Fibroblast of villous mesenchyme (primary cell): ENCODE results near the gene ARFRP1. TPM values are rescaled to one million over a fixed set of nuclear protein-coding genes. Genes with fewer than 3 reads are reported as not detected.
"Not testable (repeated sequence)": the region's sequence is repeated elsewhere in the genome, so short reads cannot be mapped to it uniquely, and the experiment has no call there.

Source experiments
- DNase-seq: peaks from one replicate; pipeline ENCODE4 v3.0.0-alpha.2; 2010; ENCODE audit warnings: low read depth
- H3K4me3 ChIP-seq: 2 replicates; pipeline ENCODE4 v1.5.1; 2011; ENCODE audit warnings: low read depth, mild to moderate bottlenecking, low read length
- total RNA-seq: library from RNA; depleted of rRNA; stranded (reverse); fragments of >200 nt; gene quantifications from 2 replicates; pipeline ENCODE4 v1.2.3, GENCODE V29; 2012
- TF ChIP-seq, protein P1 (sequence below): IDR thresholded peaks from 2 replicates; pipeline ENCODE4 v1.5.1; 2012; ENCODE audit warnings: low read depth, mild to moderate bottlenecking, low read length; ENCODE audit not compliant: insufficient read depth

ARFRP1 gene
- total RNA-seq, 1 donor, result 24.2 TPM

DNA sequence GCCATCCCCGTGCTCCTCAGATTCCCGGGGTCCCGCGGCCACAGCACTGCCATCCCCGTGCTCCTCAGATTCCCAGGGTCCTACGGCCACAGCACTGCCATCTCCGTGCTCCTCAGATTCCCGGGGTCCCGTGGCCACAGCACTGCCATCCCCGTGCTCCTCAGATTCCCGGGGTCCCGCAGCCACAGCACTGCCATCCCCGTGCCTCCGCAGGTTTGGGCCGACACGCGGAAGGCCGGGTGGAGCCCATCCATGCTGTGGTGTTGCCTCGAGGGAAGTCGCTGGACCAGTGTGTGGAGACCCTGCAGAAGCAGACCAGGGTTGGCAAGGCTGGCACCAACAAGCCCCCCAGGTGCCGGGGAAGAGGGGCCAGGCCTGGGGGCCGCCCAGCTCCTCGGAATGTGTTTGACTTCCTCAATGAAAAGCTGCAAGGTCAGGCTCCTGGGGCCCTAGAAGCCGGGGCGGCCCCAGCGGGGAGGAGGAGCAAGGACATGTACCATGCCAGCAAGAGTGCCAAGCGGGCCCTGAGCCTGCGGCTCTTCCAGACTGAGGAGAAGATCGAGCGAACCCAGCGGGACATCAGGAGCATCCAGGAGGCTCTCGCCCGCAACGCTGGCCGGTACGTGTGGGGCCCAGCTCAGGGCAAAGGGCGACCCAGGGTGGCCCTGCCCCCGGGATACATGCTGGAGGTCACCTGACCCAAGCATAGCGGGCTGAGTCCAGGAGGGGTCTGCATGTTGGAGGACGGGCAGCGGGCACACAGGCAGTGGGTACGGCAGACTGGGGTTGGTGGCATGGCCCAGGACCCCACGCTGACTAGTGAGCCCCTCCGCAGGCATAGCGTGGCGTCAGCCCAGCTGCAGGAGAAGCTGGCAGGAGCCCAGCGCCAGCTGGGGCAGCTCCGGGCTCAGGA is 27.4 kb upstream of the ARFRP1 start:
- DNase-seq, result no peak
- H3K4me3 ChIP-seq, result no peak overlapping the region
- TF ChIP-seq, protein P1, sequence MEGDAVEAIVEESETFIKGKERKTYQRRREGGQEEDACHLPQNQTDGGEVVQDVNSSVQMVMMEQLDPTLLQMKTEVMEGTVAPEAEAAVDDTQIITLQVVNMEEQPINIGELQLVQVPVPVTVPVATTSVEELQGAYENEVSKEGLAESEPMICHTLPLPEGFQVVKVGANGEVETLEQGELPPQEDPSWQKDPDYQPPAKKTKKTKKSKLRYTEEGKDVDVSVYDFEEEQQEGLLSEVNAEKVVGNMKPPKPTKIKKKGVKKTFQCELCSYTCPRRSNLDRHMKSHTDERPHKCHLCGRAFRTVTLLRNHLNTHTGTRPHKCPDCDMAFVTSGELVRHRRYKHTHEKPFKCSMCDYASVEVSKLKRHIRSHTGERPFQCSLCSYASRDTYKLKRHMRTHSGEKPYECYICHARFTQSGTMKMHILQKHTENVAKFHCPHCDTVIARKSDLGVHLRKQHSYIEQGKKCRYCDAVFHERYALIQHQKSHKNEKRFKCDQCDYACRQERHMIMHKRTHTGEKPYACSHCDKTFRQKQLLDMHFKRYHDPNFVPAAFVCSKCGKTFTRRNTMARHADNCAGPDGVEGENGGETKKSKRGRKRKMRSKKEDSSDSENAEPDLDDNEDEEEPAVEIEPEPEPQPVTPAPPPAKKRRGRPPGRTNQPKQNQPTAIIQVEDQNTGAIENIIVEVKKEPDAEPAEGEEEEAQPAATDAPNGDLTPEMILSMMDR, result no peak

DNA sequence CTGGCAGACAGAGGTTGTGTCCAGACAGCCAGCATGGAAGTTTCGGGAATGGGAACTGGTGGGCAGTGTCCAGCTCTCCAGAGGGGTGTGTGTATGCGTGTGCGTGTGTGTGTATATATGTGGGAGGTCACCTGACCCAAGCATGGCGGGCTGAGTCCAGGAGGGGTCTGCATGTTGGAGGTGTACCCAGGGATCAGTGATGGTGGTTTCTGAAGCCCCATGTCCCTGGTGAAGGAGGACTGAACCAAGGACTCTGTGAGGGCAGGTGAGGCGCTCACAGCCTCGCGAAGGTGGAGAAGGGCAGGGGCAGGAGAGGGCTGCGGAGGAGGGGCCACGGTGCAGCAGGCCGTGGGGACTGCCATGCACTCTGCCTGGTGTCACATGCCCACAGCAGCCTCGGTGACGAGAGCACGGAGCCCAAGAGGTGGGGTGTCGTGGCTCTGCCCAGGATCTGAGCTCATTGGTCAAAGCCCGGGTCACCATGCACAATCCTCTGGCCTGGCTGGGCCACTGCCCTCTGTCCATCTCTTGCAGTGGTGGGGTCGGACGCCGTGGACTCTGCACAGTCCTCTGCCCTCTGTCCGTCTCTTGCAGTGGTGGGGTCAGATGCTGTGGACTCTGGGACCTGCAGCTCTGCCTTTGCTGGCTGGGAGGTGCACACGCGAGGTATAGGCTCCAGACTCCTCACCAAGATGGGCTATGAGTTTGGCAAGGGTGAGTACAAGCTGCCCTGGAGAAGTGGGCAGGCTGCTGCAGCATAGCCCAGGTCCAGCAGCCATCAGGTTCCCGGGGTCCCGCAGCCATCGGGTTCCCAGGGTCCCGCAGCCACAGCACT is 26.6 kb upstream of the ARFRP1 start:
- no peak for DNase-seq
- TF ChIP-seq, protein P1, result no peak
- no peak overlapping the region for H3K4me3 ChIP-seq

DNA sequence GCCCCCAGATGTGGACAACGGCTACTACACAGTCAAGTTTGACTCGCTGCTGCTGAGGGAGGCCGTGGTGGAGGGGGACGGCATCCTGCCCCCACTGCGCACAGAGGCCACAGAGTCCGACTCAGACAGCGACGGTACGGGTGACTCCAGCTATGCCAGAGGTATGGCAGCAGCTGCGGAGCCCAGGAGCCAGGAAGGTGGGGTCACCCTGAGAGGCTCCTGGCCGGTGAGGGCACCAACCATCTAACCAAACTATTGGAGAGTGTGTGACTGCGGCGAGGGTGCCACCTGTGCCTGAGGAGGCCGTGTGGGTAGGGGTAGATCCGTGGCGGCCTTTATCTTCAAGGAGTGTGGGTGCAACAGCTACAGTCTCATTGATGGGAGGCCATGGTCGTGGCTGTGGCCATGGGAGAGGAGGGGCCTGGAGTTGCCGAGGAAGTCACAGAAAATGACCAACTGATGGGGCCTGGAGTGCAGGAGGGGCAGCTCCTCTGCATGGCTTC is 25.9 kb upstream of the ARFRP1 start:
- DNase-seq, result no peak
- TF ChIP-seq, protein P1, result no peak
- H3K4me3 ChIP-seq, result no peak overlapping the region

DNA sequence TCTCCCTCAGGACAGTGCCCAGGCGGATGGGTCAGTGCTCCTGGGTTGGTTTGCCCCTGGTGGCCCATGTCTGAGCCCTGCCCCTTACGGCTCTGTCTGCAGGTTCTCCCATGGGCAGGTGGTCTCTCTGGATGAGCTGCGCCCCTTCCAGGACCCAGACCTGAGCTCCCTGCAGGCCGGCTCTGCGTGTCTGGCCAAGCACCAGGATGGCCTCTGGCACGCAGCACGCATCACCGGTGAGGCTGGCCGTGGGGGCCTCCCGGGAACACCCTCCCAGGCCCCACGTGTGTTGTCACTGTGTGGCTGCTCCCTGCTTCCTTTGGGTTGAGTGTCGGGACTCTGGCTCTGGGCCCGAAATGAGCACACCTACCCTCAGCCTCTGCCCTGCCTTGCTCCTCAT is 25.3 kb upstream of the ARFRP1 start:
- TF ChIP-seq, protein P1, result no peak
- no peak for DNase-seq

DNA sequence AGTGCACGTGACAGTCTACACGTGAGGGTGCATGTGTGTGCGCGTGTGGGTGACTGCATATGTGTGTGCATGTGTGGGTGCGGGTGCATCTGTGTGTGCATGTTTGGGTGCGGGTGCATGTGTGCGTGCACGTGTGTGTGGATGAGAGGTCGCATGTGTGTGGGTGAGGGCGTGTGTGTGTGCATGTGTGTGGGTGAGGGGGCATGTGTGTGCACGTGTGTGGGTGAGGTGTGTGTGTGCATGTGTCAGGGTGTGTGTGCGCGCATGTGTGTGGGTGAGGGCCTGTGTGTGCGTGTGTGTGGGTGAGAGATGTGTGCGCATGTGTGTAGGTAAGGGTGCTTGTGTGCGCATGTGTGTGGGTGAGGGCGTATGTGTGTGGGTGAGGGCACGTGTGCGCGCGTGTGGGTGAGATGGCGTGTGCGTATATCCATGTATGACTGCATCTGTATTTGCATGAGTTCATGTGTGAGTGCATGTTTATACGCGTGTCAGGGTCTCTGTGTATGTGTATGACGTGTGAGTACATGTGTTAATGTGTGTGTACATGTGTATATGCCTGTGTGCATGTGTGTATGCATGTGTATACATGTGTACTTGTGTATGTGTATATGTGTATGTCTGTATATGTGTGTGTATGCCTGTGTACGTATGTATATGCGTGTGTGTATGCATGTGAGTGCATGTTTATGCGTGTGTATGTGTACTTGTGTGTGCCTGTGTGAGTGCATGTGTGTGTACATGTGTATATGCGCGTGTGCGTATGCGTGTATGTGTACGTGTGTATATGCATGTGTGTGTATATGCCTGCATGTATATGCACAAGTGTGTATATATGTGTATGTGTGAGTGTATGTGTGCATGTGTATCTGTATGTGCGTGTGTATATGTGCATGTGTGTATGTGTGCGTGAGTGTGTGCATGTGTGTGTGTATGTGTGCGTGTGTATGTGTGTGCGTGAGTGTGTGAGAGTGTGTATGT is 24.6 kb upstream of the ARFRP1 start:
- no peak for DNase-seq
- no peak overlapping the region for H3K4me3 ChIP-seq
- TF ChIP-seq, protein P1, result no peak

More for the DNA sequence above, 25.3 kb upstream of the ARFRP1 start:
- no peak overlapping the region for H3K4me3 ChIP-seq

DNA sequence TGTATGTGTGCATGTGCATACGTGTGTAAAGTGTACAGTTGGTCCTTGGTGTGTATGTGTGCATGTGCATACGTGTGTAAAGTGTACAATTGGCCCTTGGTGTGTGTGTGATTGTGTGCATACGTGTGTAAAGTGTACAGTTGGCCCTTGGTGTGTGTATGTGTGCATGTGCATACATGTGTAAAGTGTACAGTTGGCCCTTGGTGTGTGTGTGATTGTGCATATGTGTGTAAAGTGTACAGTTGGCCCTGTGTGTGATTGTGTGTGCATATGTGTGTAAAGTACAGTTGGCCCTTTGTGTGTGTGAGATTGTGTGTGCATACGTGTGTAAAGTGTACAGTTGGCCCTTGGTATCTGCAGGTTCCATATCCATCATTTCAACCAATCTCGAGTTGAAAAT is 23.6 kb upstream of the ARFRP1 start:
- DNase-seq, result no peak
- no peak overlapping the region for H3K4me3 ChIP-seq
- TF ChIP-seq, protein P1, result no peak

DNA sequence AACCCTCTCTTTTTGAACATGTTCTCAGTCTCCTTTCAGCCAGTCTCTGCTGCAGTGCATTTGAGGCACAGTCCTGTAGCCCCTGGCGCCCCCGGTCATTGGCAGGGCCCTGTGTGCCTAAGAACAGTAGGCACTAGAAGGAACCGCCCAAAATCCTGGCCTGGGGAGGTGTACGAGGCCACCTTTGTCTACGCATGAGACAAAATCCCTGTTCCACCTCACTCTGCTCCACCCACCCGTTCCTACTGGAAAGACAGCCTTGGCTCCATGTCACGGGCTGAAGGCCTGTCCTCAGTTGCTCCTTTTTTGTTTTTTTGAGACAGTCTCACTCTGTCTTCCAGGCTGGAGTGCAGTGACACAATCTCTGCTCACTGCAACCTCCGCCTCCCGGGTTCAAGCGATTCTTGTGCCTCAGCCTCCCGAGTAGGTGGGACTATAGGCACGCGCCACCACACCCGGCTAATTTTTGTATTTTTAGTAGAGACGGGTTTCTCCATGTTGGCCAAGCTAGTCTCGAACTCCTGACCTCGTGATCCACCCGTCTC is 22.5 kb upstream of the ARFRP1 start:
- H3K4me3 ChIP-seq, DNase-seq: not testable (repeated sequence)

DNA sequence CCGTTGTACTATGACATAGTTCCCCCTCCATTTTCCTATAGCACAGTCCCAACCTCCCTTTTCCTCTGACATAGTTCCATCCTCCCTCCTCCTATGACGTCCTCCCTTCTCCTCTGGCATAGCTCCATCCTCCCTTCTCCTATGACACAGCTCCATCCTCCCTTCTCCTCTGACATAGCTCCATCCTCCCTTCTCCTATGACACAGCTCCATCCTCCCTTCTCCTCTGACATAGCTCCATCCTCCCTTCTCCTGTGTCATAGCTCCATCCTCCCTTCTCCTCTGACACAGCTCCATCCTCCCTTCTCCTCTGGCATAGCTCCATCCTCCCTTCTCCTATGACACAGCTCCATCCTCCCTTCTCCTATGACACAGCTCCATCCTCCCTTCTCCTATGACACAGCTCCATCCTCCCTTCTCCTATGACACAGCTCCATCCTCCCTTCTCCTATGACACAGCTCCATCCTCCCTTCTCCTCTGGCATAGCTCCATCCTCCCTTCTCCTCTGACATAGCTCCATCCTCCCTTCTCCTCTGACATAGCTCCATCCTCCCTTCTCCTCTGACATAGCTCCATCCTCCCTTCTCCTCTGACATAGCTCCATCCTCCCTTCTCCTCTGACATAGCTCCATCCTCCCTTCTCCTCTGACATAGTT is 15.3 kb upstream of the ARFRP1 start:
- DNase-seq, H3K4me3 ChIP-seq: not testable (repeated sequence)
